Gastroesophageal sphincter (tissue), 4 donors: Measurements from ENCODE around the gene CFAP100. TPM values are rescaled to one million over a fixed set of nuclear protein-coding genes. Genes with fewer than 3 reads are reported as not detected.

Experiments
- ATAC-seq: fragments of 150-250 bp; one replicate; pipeline ENCODE4 v1.9.1; 2016; ENCODE audit warnings: mild to moderate bottlenecking, moderate library complexity
- H3K27ac ChIP-seq, 4 donors: fragments of 200-600 bp; sonication (generic) in 3 of 4; 1 replicate in 3 of 4; 2 replicates in 1 of 4; pipeline ENCODE4 v1.5.1; 2016 to 2019
- H3K27me3 ChIP-seq: fragments of 200-600 bp; sonication (generic); one replicate; pipeline ENCODE4 v1.5.1; 2019
- H3K36me3 ChIP-seq, 2 donors: fragments of 200-600 bp; sonication (generic); one replicate each; pipeline ENCODE4 v1.5.1; 2019; ENCODE audit warnings: control low read depth in 1 of 2
- H3K4me1 ChIP-seq, 3 donors: fragments of 200-600 bp; sonication (generic); 1 replicate in 2 of 3; 2 replicates in 1 of 3; pipeline ENCODE4 v1.5.1; 2016 to 2019; ENCODE audit warnings: control low read depth in 2 of 3
- H3K4me3 ChIP-seq, 2 donors: fragments of 200-600 bp; sonication (generic); one replicate each; pipeline ENCODE4 v1.5.1; 2019; ENCODE audit warnings: mild to moderate bottlenecking in 1 of 2, moderate library complexity in 1 of 2
- H3K9me3 ChIP-seq, 3 donors: fragments of 200-600 bp; sonication (generic); one replicate each; pipeline ENCODE4 v1.5.1; 2017 to 2019; ENCODE audit warnings: control low read depth in 2 of 3
- CTCF ChIP-seq, 4 experiments: fragments of 200-600 bp in 2 of 4; fragments of 450-650 bp in 2 of 4; sonication (generic) in 1 of 4; IDR thresholded peaks; one replicate each; pipeline ENCODE4 v1.5.1; 2017 to 2019; ENCODE audit warnings: antibody characterized with exemption in 4 of 4, mild to moderate bottlenecking in 2 of 4, moderate library complexity in 2 of 4
- EP300 ChIP-seq: sonication (generic); formaldehyde crosslinking; IDR thresholded peaks from one replicate; pipeline ENCODE4 v1.6.1; 2017; ENCODE audit warnings: antibody characterized with exemption, mild to moderate bottlenecking
- POLR2A ChIP-seq, 2 donors: fragments of 450-650 bp; IDR thresholded peaks; one replicate each; pipeline ENCODE4 v1.6.1; 2017; ENCODE audit warnings: antibody characterized with exemption in 2 of 2, mild to moderate bottlenecking in 2 of 2, moderate library complexity in 1 of 2
- POLR2AphosphoS5 ChIP-seq: sonication (generic); formaldehyde crosslinking; IDR thresholded peaks from one replicate; pipeline ENCODE4 v1.6.1; 2017; ENCODE audit warnings: antibody characterized with exemption
- WGBS, 2 donors: methylation state at CpG; one replicate each; pipeline ENCODE4 v1.1.5; 2018; ENCODE audit warnings: low coverage in 1 of 2; 5-methylcytosine and 5-hydroxymethylcytosine counted together
- total RNA-seq, 4 donors: library from RNA; depleted of rRNA; stranded (reverse); fragments of >200 nt; gene quantifications; one replicate each; pipeline ENCODE4 v1.1.0, GENCODE V29; 2016

The CFAP100 gene
- total RNA-seq, 4 donors from 2014 or later: not detected

GRCh38 chr3:126367316-126367805 is 27.3 kb upstream of the CFAP100 start:
- Histone ChIP-seq H3K27me3 (no peaks in the 10 kb centered on the region), H3K9me3 (no peaks in the 10 kb centered on the region), H3K4me3 (no peak overlapping the region), H3K27ac (no peak overlapping the region), H3K36me3 (no peaks in the 10 kb centered on the region), H3K4me1 (no peaks in the 10 kb centered on the region)
- TF ChIP-seq POLR2A (IDR thresholded peaks at IDR 0.05): no peak
- TF ChIP-seq POLR2AphosphoS5: no peak
- TF ChIP-seq CTCF (IDR thresholded peaks at IDR 0.05): no peak
- no peak for TF ChIP-seq EP300
- 90 to 96% methylated on average over 2 to 3 of the region's 6 CpGs for WGBS, 2 donors
- no peak for ATAC-seq

- no peaks in the 10 kb centered on the region for H3K36me3 ChIP-seq
- ATAC-seq: no peak
These were observed 25.2 kb upstream of the CFAP100 start for GRCh38 chr3:126369490-126369889.

GRCh38 chr3:126370055-126370454 is 24.7 kb upstream of the CFAP100 start:
- Histone ChIP-seq H3K9me3 (no peaks in the 10 kb centered on the region), H3K27ac (no peak overlapping the region), H3K36me3 (no peaks in the 10 kb centered on the region), H3K4me1 (peaks cover 0 to 12% (median 3%) of the 10 kb centered on the region in 3 donors), H3K27me3 (no peaks in the 10 kb centered on the region), H3K4me3 (no peak overlapping the region)
- no peak for ATAC-seq
- no peak for TF ChIP-seq POLR2A (IDR thresholded peaks at IDR 0.05)
- no peak for TF ChIP-seq POLR2AphosphoS5
- no peak for TF ChIP-seq EP300
- TF ChIP-seq CTCF (IDR thresholded peaks at IDR 0.05): no peak
- 71 to 75% methylated on average over 1 to 2 of the region's 4 CpGs for WGBS, 2 donors

More at GRCh38 chr3:126369490-126369889, 25.2 kb upstream of the CFAP100 start:
- H3K4me1 ChIP-seq: peaks cover 0 to 11% (median 3%) of the 10 kb centered on the region in 3 donors
- 77 to 79% methylated on average over 2 of the region's 2 CpGs for WGBS, 2 donors
- TF ChIP-seq CTCF (IDR thresholded peaks at IDR 0.05): no peak
- TF ChIP-seq EP300: no peak
- TF ChIP-seq POLR2AphosphoS5: no peak
- TF ChIP-seq POLR2A (IDR thresholded peaks at IDR 0.05): no peak
- no peaks in the 10 kb centered on the region for H3K9me3 ChIP-seq
- no peak overlapping the region for H3K27ac ChIP-seq
- no peak overlapping the region for H3K4me3 ChIP-seq
- H3K27me3 ChIP-seq: no peaks in the 10 kb centered on the region

- Histone ChIP-seq H3K9me3 (no peaks in the 10 kb centered on the region), H3K36me3 (no peaks in the 10 kb centered on the region), H3K4me1 (peaks cover 0 to 12% (median 3%) of the 10 kb centered on the region in 3 donors), H3K27ac (no peak overlapping the region), H3K4me3 (no peak overlapping the region), H3K27me3 (no peaks in the 10 kb centered on the region)
- ATAC-seq: no peak
- 71% methylated on average over 2 of the region's 7 CpGs; no CpG with 5 or more reads in 1 of the 2 donors for WGBS, 2 donors
- TF ChIP-seq CTCF (IDR thresholded peaks at IDR 0.05) (no peak), POLR2A (IDR thresholded peaks at IDR 0.05) (no peak), POLR2AphosphoS5 (no peak), EP300 (no peak)
These were observed 24.1 kb upstream of the CFAP100 start for GRCh38 chr3:126370606-126371005.

GRCh38 chr3:126371096-126371705 is 23.5 kb upstream of the CFAP100 start:
- 90 to 92% methylated on average over 2 to 8 of the region's 22 CpGs for WGBS, 2 donors
- H3K27me3 ChIP-seq: no peaks in the 10 kb centered on the region
- no peak for TF ChIP-seq EP300
- no peak for TF ChIP-seq CTCF (IDR thresholded peaks at IDR 0.05)
- TF ChIP-seq POLR2AphosphoS5: no peak
- no peak for TF ChIP-seq POLR2A (IDR thresholded peaks at IDR 0.05)
- no peaks in the 10 kb centered on the region for H3K9me3 ChIP-seq
- no peak for ATAC-seq
- H3K36me3 ChIP-seq: no peaks in the 10 kb centered on the region
- H3K4me1 ChIP-seq: peaks cover 0 to 15% (median 3%) of the 10 kb centered on the region in 3 donors
- no peak overlapping the region for H3K4me3 ChIP-seq
- H3K27ac ChIP-seq: no peak overlapping the region
